Spleen (tissue), 11 donors: Measurements from ENCODE around the gene RPS19BP1. TPM values are rescaled to one million over a fixed set of nuclear protein-coding genes. Genes with fewer than 3 reads are reported as not detected.
A peak's percentile ranks its signal among the peaks of the same experiment; 100 is the strongest.

ENCODE experiments used
- DNase-seq: peaks from one replicate; pipeline ENCODE4 v3.0.0-alpha.2; 2020
- H3K27ac ChIP-seq, 8 donors: fragments of 200-600 bp; sonication (generic) in 7 of 8; 1 replicate in 4 of 8; 2 replicates in 4 of 8; pipeline versions ENCODE4 v1.5.0 to v1.8.0; 2016 to 2021; ENCODE audit warnings: inconsistent platforms in 4 of 8, mild to moderate bottlenecking in 4 of 8, moderate library complexity in 1 of 8
- H3K27me3 ChIP-seq, 7 donors: fragments of 200-600 bp; sonication (generic) in 6 of 7; replicated peaks in 1 of 7; 1 replicate in 4 of 7; 2 replicates in 3 of 7; pipeline versions ENCODE4 v1.5.0 to v1.8.0; 2016 to 2021; ENCODE audit warnings: inconsistent platforms in 3 of 7, mild to moderate bottlenecking in 1 of 7
- H3K36me3 ChIP-seq, 6 donors: fragments of 200-600 bp; sonication (generic) in 5 of 6; 1 replicate in 4 of 6; 2 replicates in 2 of 6; pipeline versions ENCODE4 v1.5.0 to v1.8.0; 2016 to 2021; ENCODE audit warnings: inconsistent platforms in 2 of 6
- H3K4me1 ChIP-seq, 6 donors: fragments of 200-600 bp; sonication (generic) in 5 of 6; 1 replicate in 3 of 6; 2 replicates in 3 of 6; pipeline versions ENCODE4 v1.5.0 to v1.8.0; 2016 to 2021; ENCODE audit warnings: inconsistent platforms in 3 of 6
- H3K4me3 ChIP-seq, 8 donors: fragments of 200-600 bp; sonication (generic) in 7 of 8; 1 replicate in 4 of 8; 2 replicates in 4 of 8; pipeline versions ENCODE4 v1.5.0 to v1.8.0; 2016 to 2021; ENCODE audit warnings: inconsistent platforms in 4 of 8, mild to moderate bottlenecking in 4 of 8, moderate library complexity in 2 of 8
- H3K9me3 ChIP-seq, 8 donors: fragments of 200-600 bp; sonication (generic) in 7 of 8; 1 replicate in 4 of 8; 2 replicates in 4 of 8; pipeline versions ENCODE4 v1.5.0 to v1.8.0; 2016 to 2021; ENCODE audit warnings: inconsistent platforms in 4 of 8
- POLR2A ChIP-seq, 3 donors: fragments of 450-650 bp; IDR thresholded peaks; one replicate each; pipeline ENCODE4 v1.5.1; 2017; ENCODE audit warnings: antibody characterized with exemption in 3 of 3, mild to moderate bottlenecking in 1 of 3
- POLR2AphosphoS5 ChIP-seq, 3 donors: sonication (generic); formaldehyde crosslinking; IDR thresholded peaks; one replicate each; pipeline ENCODE4 v1.5.1; 2017; ENCODE audit warnings: antibody characterized with exemption in 3 of 3
- WGBS, 5 donors: extraction: QIAGEN DNeasy Blood & Tissue Kit in 3 of 5; methylation state at CpG; one replicate each; pipeline versions ENCODE4 v1.1.5 to v1.1.7; 2013 to 2018; 5-methylcytosine and 5-hydroxymethylcytosine counted together
- intact Hi-C: fragments of 100-400 bp; cut with DNase I; formaldehyde crosslinking; loops from one replicate; pipeline ENCODE4 v1.15.0; 2023; ENCODE audit warnings: low total_unique reads
- polyA plus RNA-seq, 3 donors: library from polyadenylated mRNA; stranded (reverse); fragments of 200-250 nt; gene quantifications; one replicate each; pipeline ENCODE4 v1.2.1, GENCODE V29; 2013
- total RNA-seq, 7 donors: library from RNA; depleted of rRNA in 3 of 7; stranded (reverse); fragments of >200 nt in 3 of 7; fragmentation: NEBNext Ultra II Directional in 4 of 7; extraction: Animal tissue kit (Norgen Biotek cat#: 25700) in 4 of 7; gene quantifications; one replicate each; pipeline versions ENCODE4 v1.1.0 to v1.2.1, GENCODE V29; 2016 to 2021
- TF ChIP-seq, protein P1 (sequence below), 11 experiments: fragments of 200-600 bp in 7 of 11; fragments of 450-650 bp in 4 of 11; sonication (generic) in 4 of 11; IDR thresholded peaks in 8 of 11; conservative IDR thresholded peaks in 3 of 11; 1 replicate in 7 of 11; 2 replicates in 4 of 11; pipeline versions ENCODE4 v1.4.0 to v1.8.0; 2016 to 2021; ENCODE audit warnings: antibody characterized with exemption in 11 of 11, inconsistent platforms in 4 of 11, mild to moderate bottlenecking in 1 of 11
- donor health status: healthy with polysubstance abuse.
- donor health status: DM: no; HTN: no; CAD: no; lungs with moderate emphysema.
- donor health status: DM: no; HTN: no; CAD: no.
- donor health status: Bipolar disorder and iron deficiency.
- donor health status: healthy.
- donor health status: DM: no; HTN: no; CAD: no.
- donor health status: DM: yes; HTN: yes; CAD: no.

Gene RPS19BP1
- total and polyA plus RNA-seq, 10 donors, result 55.8 to 210 (median 96.6) TPM

DNA sequence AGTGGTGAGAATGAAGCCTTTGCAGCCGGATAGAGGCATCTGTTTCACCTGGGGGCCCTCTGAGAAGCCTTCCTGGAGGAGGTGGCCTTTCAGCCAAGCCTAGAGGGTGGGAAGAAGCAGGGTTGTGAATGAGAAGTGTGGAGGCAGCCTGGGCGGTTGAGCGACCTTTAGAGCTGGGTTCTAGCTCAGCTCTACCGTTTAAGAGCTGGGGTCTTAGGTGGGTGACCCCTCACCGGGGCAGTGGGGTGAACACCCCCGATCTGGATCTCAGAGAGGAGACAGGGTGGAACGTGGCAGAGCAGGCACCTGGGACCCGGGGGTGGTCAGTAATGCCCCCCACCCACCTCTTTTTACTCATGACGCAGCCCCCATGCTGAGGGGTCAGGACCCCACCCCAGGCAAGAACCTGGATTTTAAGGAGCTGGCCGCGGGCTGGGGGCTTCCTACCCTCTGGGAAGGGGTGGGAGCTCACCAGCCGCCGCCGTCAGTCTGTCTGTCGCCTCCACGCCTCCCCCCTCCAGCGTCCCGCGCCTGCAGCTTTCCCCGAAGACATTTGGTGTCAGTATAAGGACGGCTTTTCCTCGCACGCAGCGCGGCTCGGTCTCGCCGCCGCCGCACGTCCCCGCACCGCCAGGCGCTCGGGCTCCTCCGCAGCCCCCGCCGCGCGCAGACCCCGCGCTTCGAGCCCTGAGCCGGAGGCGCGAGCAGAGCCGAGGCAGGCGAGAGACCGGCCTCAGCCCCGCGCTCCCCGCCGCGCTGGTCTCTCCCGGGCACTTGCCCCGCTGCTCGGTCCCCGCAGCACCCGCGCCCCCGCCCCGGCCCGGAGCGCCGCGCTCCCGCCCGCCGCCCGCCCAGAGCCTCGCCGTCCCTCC is 24.7 kb upstream of the RPS19BP1 start:
- H3K4me1 ChIP-seq, result peaks cover 0 to 18% (median 8%) of the 10 kb centered on the region in 6 donors
- peaks cover 2 to 99% (median 46%) of the 10 kb centered on the region in 7 donors for H3K27me3 ChIP-seq
- WGBS, 5 donors, result 8 to 28% (median 11%) methylated on average over 14 to 72 of the region's 72 CpGs
- H3K9me3 ChIP-seq, result no peaks in the 10 kb centered on the region
- intact Hi-C loops, result no loop called here
- no peak overlapping the region for H3K27ac ChIP-seq
- peak overlapping the region in 4 of 8 donors; percentile 7 to 57 (median 15) for H3K4me3 ChIP-seq
- no peak for DNase-seq
- H3K36me3 ChIP-seq, result no peaks in the 10 kb centered on the region
- TF ChIP-seq POLR2A (IDR thresholded peaks at IDR 0.05) (no peak), POLR2AphosphoS5 (IDR thresholded peaks at IDR 0.05) (no peak)
- TF ChIP-seq, protein P1, sequence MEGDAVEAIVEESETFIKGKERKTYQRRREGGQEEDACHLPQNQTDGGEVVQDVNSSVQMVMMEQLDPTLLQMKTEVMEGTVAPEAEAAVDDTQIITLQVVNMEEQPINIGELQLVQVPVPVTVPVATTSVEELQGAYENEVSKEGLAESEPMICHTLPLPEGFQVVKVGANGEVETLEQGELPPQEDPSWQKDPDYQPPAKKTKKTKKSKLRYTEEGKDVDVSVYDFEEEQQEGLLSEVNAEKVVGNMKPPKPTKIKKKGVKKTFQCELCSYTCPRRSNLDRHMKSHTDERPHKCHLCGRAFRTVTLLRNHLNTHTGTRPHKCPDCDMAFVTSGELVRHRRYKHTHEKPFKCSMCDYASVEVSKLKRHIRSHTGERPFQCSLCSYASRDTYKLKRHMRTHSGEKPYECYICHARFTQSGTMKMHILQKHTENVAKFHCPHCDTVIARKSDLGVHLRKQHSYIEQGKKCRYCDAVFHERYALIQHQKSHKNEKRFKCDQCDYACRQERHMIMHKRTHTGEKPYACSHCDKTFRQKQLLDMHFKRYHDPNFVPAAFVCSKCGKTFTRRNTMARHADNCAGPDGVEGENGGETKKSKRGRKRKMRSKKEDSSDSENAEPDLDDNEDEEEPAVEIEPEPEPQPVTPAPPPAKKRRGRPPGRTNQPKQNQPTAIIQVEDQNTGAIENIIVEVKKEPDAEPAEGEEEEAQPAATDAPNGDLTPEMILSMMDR (IDR thresholded peaks at IDR 0.05 in 8 of 11, conservative IDR thresholded peaks at IDR 0.05 in 3 of 11), result peak in 1 of 11 experiments; percentile 24

DNA sequence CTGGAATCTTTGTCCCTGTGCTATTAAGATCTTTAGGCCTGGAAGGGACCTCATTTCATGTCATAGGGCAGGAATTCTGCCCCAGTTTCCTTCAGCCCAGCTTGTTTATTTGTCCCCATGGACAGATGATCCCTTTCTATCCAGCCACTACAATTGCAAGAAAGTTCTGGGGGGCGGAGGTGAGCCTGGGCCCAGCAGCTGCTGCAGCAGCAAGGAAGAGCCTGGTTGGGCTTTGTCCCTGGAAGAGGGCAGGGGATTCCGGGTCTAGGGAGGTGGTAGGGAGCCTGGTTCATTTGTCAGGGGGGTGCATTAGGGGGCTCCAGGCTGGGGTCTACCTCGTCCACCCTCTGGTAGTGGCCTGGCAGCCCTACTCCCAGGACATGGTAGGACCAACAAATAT is 21.6 kb upstream of the RPS19BP1 start:
- H3K9me3 ChIP-seq, result no peaks in the 10 kb centered on the region
- peaks cover 0 to 18% (median 8%) of the 10 kb centered on the region in 6 donors for H3K4me1 ChIP-seq
- intact Hi-C loops, result no loop called here
- H3K36me3 ChIP-seq, result no peaks in the 10 kb centered on the region
- WGBS, 5 donors, result 54 to 74% (median 59%) methylated on average over 2 to 3 of the region's 3 CpGs
- H3K4me3 ChIP-seq, result no peak overlapping the region
- TF ChIP-seq POLR2AphosphoS5 (IDR thresholded peaks at IDR 0.05) (no peak), POLR2A (IDR thresholded peaks at IDR 0.05) (no peak)
- TF ChIP-seq, protein P1 (IDR thresholded peaks at IDR 0.05 in 8 of 11, conservative IDR thresholded peaks at IDR 0.05 in 3 of 11), result no peak
- H3K27ac ChIP-seq, result no peak overlapping the region
- DNase-seq, result no peak
- peaks cover 2 to 99% (median 36%) of the 10 kb centered on the region in 7 donors for H3K27me3 ChIP-seq

DNA sequence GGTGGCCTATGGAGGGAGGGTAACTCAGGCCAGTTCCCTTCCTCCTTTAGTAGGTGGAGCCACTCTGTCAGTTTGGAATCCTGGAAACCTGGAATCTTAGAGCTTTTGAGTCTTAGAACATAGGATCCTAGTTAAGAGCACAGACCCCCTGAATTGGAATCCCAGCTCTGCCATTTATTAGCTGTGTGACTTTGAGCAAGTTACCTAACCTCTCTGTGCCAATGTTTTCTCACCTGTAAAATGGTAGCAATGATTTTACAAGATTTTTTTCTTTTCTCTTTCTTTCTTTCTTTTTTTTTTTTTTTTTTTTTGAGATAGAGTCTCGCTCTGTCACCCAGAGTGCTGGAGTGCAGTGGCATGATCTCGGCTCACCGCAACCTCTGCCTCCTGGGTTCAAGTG is 20.9 kb upstream of the RPS19BP1 start:
- H3K4me3 ChIP-seq, result no peak overlapping the region
- intact Hi-C loops, result no loop called here
- no peaks in the 10 kb centered on the region for H3K9me3 ChIP-seq
- no peaks in the 10 kb centered on the region for H3K36me3 ChIP-seq
- no peak overlapping the region for H3K27ac ChIP-seq
- TF ChIP-seq, protein P1 (IDR thresholded peaks at IDR 0.05 in 8 of 11, conservative IDR thresholded peaks at IDR 0.05 in 3 of 11), result no peak
- TF ChIP-seq POLR2A (IDR thresholded peaks at IDR 0.05) (no peak), POLR2AphosphoS5 (IDR thresholded peaks at IDR 0.05) (no peak)
- H3K27me3 ChIP-seq, result peaks cover 2 to 99% (median 31%) of the 10 kb centered on the region in 7 donors
- WGBS, 5 donors, result 67 to 95% (median 91%) methylated on average over 3 of the region's 3 CpGs
- peaks cover 0 to 14% (median 7%) of the 10 kb centered on the region in 6 donors for H3K4me1 ChIP-seq
- no peak for DNase-seq

DNA sequence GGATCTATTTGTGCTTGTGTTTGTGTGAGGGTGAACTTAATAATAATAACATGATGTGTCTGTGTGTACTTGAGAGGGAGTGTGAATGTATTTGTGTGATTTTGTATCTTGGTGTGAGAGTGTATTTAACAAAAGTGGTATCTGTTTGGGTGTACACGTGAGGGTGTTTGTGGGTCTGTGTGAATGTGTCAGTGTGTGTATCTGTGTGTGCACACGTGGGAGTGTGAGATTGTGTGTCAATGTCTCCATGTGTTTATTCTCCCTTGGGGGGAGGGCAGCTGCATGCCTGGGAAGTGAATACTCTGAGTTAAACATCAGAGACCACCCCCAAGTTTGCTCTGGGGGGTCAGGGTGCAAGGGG is 15.0 kb upstream of the RPS19BP1 start:
- TF ChIP-seq POLR2A (IDR thresholded peaks at IDR 0.05) (no peak), POLR2AphosphoS5 (IDR thresholded peaks at IDR 0.05) (no peak)
- TF ChIP-seq, protein P1 (IDR thresholded peaks at IDR 0.05 in 8 of 11, conservative IDR thresholded peaks at IDR 0.05 in 3 of 11), result no peak

More for the DNA sequence above, 15.0 kb upstream of the RPS19BP1 start:
- H3K9me3 ChIP-seq, result no peaks in the 10 kb centered on the region
- WGBS, 5 donors, result 37 to 55% (median 43%) methylated on average over 2 of the region's 2 CpGs
- H3K27me3 ChIP-seq, result peaks cover 0 to 97% (median 24%) of the 10 kb centered on the region in 7 donors
- H3K4me3 ChIP-seq, result no peak overlapping the region
- intact Hi-C loops, result no loop called here
- DNase-seq, result no peak
- no peak overlapping the region for H3K27ac ChIP-seq
- H3K36me3 ChIP-seq, result no peaks in the 10 kb centered on the region
- peaks cover 0 to 13% (median 0%) of the 10 kb centered on the region in 6 donors for H3K4me1 ChIP-seq
